Measurements from ENCODE around the gene BAD. TPM values are rescaled to one million over a fixed set of nuclear protein-coding genes. Genes with fewer than 3 reads are reported as not detected.
"Not testable (repeated sequence)": the region's sequence is repeated elsewhere in the genome, so short reads cannot be mapped to it uniquely, and the experiment has no call there.

The BAD gene
- total and polyA plus RNA-seq, 5 experiments from 2014 or later = 13.7 to 44.8 (median 39.1) TPM

- no peaks in the 10 kb centered on the region for H3K9me3 Mint-ChIP-seq
- H3K4me1 Mint-ChIP-seq = peaks cover 22 to 42% (median 35%) of the 10 kb centered on the region in 4 donors
- ATAC-seq (no peak), DNase-seq (no peak)
- peak overlapping the region in 7 of 10 donors; percentile 18 to 97 (median 63) for H3K27ac Mint-ChIP-seq
- H3K27me3 Mint-ChIP-seq = no peaks in the 10 kb centered on the region
- H3K4me3 Mint-ChIP-seq = peak overlapping the region in 3 of 10 donors; percentile 15 to 73 (median 30)
- H3K36me3 Mint-ChIP-seq = peaks cover 0 to 31% (median 3%) of the 10 kb centered on the region in 3 donors
- POLR2A ChIA-PET = interaction anchor here (0.6 kb wide), 1 partner anchor 132 kb away, joined by 3 read pairs; no protein-coding TSS in a partner anchor
Measured at GRCh38 chr11:64321026-64321425, 36.6 kb upstream of the BAD start.

- peaks cover 0 to 31% (median 3%) of the 10 kb centered on the region in 3 donors for H3K36me3 Mint-ChIP-seq
- POLR2A ChIA-PET = interaction anchor here (0.7 to 1.3 kb wide), 2 partner anchors 11 to 26 kb away, joined by 3 read pairs; no protein-coding TSS in a partner anchor
- DNase-seq (no peak), ATAC-seq (no peak)
- H3K27me3 Mint-ChIP-seq = no peaks in the 10 kb centered on the region
- peak overlapping the region in 8 of 10 donors; percentile 31 to 97 (median 57) for H3K27ac Mint-ChIP-seq
- H3K4me1 Mint-ChIP-seq = peaks cover 22 to 42% (median 35%) of the 10 kb centered on the region in 4 donors
- H3K9me3 Mint-ChIP-seq = no peaks in the 10 kb centered on the region
- peak overlapping the region in 2 of 10 donors; percentile 11 to 72 for H3K4me3 Mint-ChIP-seq
Measured at GRCh38 chr11:64320556-64320955, 36.1 kb upstream of the BAD start.

- POLR2A ChIA-PET = interaction anchor here (1.3 to 3.8 kb wide), 7 partner anchors 12 to 425 kb away, joined by 3 to 73 read pairs (median 14); partner anchors contain the start of genes CCDC88B, RASGRP2, RPS6KA4 and STIP1
- DNase-seq = no peak
- no peaks in the 10 kb centered on the region for H3K9me3 Mint-ChIP-seq
- peaks cover 22 to 42% (median 38%) of the 10 kb centered on the region in 4 donors for H3K4me1 Mint-ChIP-seq
- peak overlapping the region; percentile 90 to 100 (median 99) for H3K27ac Mint-ChIP-seq
- peaks cover 0 to 36% (median 3%) of the 10 kb centered on the region in 3 donors for H3K36me3 Mint-ChIP-seq
- peak overlapping the region; percentile 90 to 97 (median 94) for H3K4me3 Mint-ChIP-seq
- H3K27me3 Mint-ChIP-seq = no peaks in the 10 kb centered on the region
- no peak for ATAC-seq
Measured at GRCh38 chr11:64318766-64319761, 34.6 kb upstream of the BAD start.

GRCh38 chr11:64317961-64318765, 33.7 kb upstream of the BAD start, which contains the start of gene PRDX5:
TSS of gene PRDX5 (plus strand) at chr11:64318121. CDS start at chr11:64318216, 95 bp downstream.
- H3K4me3 Mint-ChIP-seq = peak within 1 kb of the TSS; percentile 90 to 97 (median 94)
- POLR2A ChIA-PET = interaction anchor here (0.6 to 3.8 kb wide), 36 partner anchors 12 to 1591 kb away, joined by 3 to 73 read pairs (median 5); partner anchors contain the start of genes BAD, CCDC88B, CFL1 and ESRRA
- peak within 1 kb of the TSS; percentile 97 to 100 (median 99) for H3K27ac Mint-ChIP-seq
- peaks cover 0 to 34% (median 3%) of the 10 kb centered on the region in 3 donors for H3K36me3 Mint-ChIP-seq
- DNase-seq (peak in 9 of 10 donors; percentile 91 to 97 (median 95)), ATAC-seq (peak; percentile 77 to 82)
- no peaks in the 10 kb centered on the region for H3K9me3 Mint-ChIP-seq
- no peaks in the 10 kb centered on the region for H3K27me3 Mint-ChIP-seq
- peaks cover 22 to 45% (median 40%) of the 10 kb centered on the region in 4 donors for H3K4me1 Mint-ChIP-seq

- peak; percentile 80 to 82 for ATAC-seq
- H3K9me3 Mint-ChIP-seq = no peaks in the 10 kb centered on the region
- H3K36me3 Mint-ChIP-seq = peaks cover 0 to 38% (median 3%) of the 10 kb centered on the region in 3 donors
- H3K4me1 Mint-ChIP-seq = peaks cover 29 to 52% (median 46%) of the 10 kb centered on the region in 4 donors
- peak; percentile 78 to 99 (median 98) for DNase-seq
- peak within 1 kb of the TSS; percentile 90 to 97 (median 94) for H3K4me3 Mint-ChIP-seq
- H3K27me3 Mint-ChIP-seq = no peaks in the 10 kb centered on the region
- H3K27ac Mint-ChIP-seq = peak within 1 kb of the TSS; percentile 97 to 100 (median 99)
- POLR2A ChIA-PET = interaction anchor here (0.6 to 3.8 kb wide), 41 partner anchors 12 to 1671 kb away, joined by 3 to 73 read pairs (median 5); partner anchors contain the start of genes BAD, CCDC88B, CFL1 and DNAJC4
Measured at GRCh38 chr11:64317325-64317960, 33.0 kb upstream of the BAD start, which contains the start of gene TRMT112. TSS of gene TRMT112 (minus strand) at chr11:64317559. CDS start at chr11:64317526, 33 bp downstream.

GRCh38 chr11:64316672-64317324, 32.3 kb upstream of the BAD start:
- peaks cover 29 to 55% (median 49%) of the 10 kb centered on the region in 4 donors for H3K4me1 Mint-ChIP-seq
- H3K27me3 Mint-ChIP-seq = no peaks in the 10 kb centered on the region
- POLR2A ChIA-PET = interaction anchor here (0.8 to 3.8 kb wide), 32 partner anchors 11 to 1670 kb away, joined by 3 to 73 read pairs (median 6); partner anchors contain the start of genes BAD, CCDC88B, DNAJC4 and ESRRA
- peak in 1 of 2 donors; percentile 1 for ATAC-seq
- DNase-seq = peak in 3 of 10 donors; percentile 36 to 48 (median 44)
- H3K9me3 Mint-ChIP-seq = no peaks in the 10 kb centered on the region
- peaks cover 0 to 33% (median 3%) of the 10 kb centered on the region in 3 donors for H3K36me3 Mint-ChIP-seq
- peak overlapping the region; percentile 97 to 100 (median 99) for H3K27ac Mint-ChIP-seq
- peak overlapping the region; percentile 90 to 97 (median 94) for H3K4me3 Mint-ChIP-seq

GRCh38 chr11:64315667-64316526, 31.4 kb upstream of the BAD start:
- peaks cover 0 to 27% (median 3%) of the 10 kb centered on the region in 3 donors for H3K36me3 Mint-ChIP-seq
- not testable (repeated sequence) for ATAC-seq, H3K9me3 Mint-ChIP-seq, H3K27me3 Mint-ChIP-seq, DNase-seq
- POLR2A ChIA-PET = interaction anchor here (1.4 to 3.8 kb wide), 9 partner anchors 10 to 1669 kb away, joined by 3 to 73 read pairs (median 24); partner anchors contain the start of genes CCDC88B, ESRRA, FKBP2 and GANAB
- peaks cover 26 to 55% (median 49%) of the 10 kb centered on the region in 4 donors for H3K4me1 Mint-ChIP-seq
- H3K27ac Mint-ChIP-seq = peak overlapping the region in 9 of 10 donors; percentile 97 to 100 (median 99)
- peak overlapping the region; percentile 90 to 97 (median 94) for H3K4me3 Mint-ChIP-seq

GRCh38 chr11:64314805-64315561, 30.5 kb upstream of the BAD start:
- POLR2A ChIA-PET = interaction anchor here (3.7 kb wide), 1 partner anchor 44 kb away, joined by 53 read pairs; no protein-coding TSS in a partner anchor
- Mint-ChIP-seq H3K27me3 (no peaks in the 10 kb centered on the region), H3K36me3 (peaks cover 0 to 20% (median 0%) of the 10 kb centered on the region in 3 donors), H3K9me3 (no peaks in the 10 kb centered on the region), H3K4me3 (peak overlapping the region in 5 of 10 donors; percentile 6 to 67 (median 57)), H3K4me1 (peaks cover 23 to 53% (median 44%) of the 10 kb centered on the region in 4 donors), H3K27ac (peak overlapping the region in 5 of 10 donors; percentile 36 to 82 (median 67))
- DNase-seq = no peak
- ATAC-seq = no peak

- Mint-ChIP-seq H3K27ac (no peak overlapping the region), H3K9me3 (no peaks in the 10 kb centered on the region), H3K4me1 (peaks cover 22 to 47% (median 39%) of the 10 kb centered on the region in 4 donors), H3K27me3 (no peaks in the 10 kb centered on the region), H3K36me3 (peaks cover 0 to 18% (median 0%) of the 10 kb centered on the region in 3 donors), H3K4me3 (no peak overlapping the region)
- POLR2A ChIA-PET = no interaction called here
- DNase-seq = no peak
- ATAC-seq = no peak
Measured at GRCh38 chr11:64314146-64314804, 29.8 kb upstream of the BAD start.

Measured in naive thymus-derived CD8-positive, alpha-beta T cell (primary cell).